Measurements from ENCODE around the gene POMT2.

Gene POMT2, protein sequence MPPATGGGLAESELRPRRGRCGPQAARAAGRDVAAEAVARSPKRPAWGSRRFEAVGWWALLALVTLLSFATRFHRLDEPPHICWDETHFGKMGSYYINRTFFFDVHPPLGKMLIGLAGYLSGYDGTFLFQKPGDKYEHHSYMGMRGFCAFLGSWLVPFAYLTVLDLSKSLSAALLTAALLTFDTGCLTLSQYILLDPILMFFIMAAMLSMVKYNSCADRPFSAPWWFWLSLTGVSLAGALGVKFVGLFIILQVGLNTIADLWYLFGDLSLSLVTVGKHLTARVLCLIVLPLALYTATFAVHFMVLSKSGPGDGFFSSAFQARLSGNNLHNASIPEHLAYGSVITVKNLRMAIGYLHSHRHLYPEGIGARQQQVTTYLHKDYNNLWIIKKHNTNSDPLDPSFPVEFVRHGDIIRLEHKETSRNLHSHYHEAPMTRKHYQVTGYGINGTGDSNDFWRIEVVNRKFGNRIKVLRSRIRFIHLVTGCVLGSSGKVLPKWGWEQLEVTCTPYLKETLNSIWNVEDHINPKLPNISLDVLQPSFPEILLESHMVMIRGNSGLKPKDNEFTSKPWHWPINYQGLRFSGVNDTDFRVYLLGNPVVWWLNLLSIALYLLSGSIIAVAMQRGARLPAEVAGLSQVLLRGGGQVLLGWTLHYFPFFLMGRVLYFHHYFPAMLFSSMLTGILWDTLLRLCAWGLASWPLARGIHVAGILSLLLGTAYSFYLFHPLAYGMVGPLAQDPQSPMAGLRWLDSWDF

GRCh38 chr14:77320238-77320935 lies at the start of gene POMT2:
TSS of gene POMT2 (minus strand) at chr14:77320883. CDS start at chr14:77320681, 202 bp downstream.
- Histone ChIP-seq H3K27ac (ENCODE audit: low read depth, low read length) (peak within 1 kb of the TSS; percentile 92), H3K9me3 (ENCODE audit: control insufficient read depth, insufficient read depth, low read length) (no peaks in the 10 kb centered on the region), H3K36me3 (ENCODE audit: control insufficient read depth, low read length) (peaks cover 4% of the 10 kb centered on the region), H4K20me1 (ENCODE audit: control insufficient read depth, insufficient read depth, low read depth, low read length) (0 out of 2 replicates have a peak, but pooled peaks cover 3% of the 10 kb centered on the region), H3K27me3 (ENCODE audit: control insufficient read depth, low read length) (no peaks in the 10 kb centered on the region), H3K9me2 (replicated peaks; ENCODE audit: control insufficient read depth, low read length) (no peaks in the 10 kb centered on the region), H3K4me1 (ENCODE audit: control insufficient read depth, low read length) (peaks cover 24% of the 10 kb centered on the region), H3K79me2 (ENCODE audit: control insufficient read depth, low read length) (peaks cover 28% of the 10 kb centered on the region), H3K4me3 (ENCODE audit: low read length) (peak within 1 kb of the TSS; percentile 90), H3K4me2 (ENCODE audit: low read length) (peak within 1 kb of the TSS; percentile 100), H3F3A (ENCODE audit: control insufficient read depth, insufficient read depth) (peaks cover 5% of the 10 kb centered on the region; the same call in 1 of the 2 replicates)
- TF ChIP-seq EZH2phosphoT487 (IDR thresholded peaks at IDR 0.05; ENCODE audit: borderline replicate concordance, low read length): no peak
- peak; percentile 56 for TF ChIP-seq CTCF (IDR thresholded peaks at IDR 0.05; ENCODE audit: low read depth, low read length, poor library complexity, severe bottlenecking)

DNA sequence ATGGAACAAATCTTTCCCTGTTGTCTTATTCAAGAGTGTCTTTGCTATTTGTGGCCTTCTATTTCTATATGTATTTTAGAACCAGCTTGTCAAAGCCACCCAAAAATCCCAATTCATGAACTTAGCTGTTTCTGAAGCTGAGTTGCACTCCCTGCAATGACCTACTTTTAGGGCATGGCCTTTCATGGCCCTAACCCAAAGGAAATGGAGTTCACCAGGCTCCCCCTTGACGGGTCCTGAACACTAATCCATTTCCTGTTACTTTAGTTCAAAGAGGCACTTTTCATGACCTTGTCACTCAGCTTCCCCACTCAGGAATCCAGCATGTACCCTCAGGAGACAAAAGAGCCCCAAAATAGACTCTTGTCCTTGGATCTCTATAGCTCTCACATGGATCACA lies 48.6 kb upstream of the POMT2 start:
- Histone ChIP-seq H3K27me3 (ENCODE audit: control insufficient read depth, low read length) (no peaks in the 10 kb centered on the region), H3K36me3 (ENCODE audit: control insufficient read depth, low read length) (peaks cover 58% of the 10 kb centered on the region), H3K27ac (ENCODE audit: low read depth, low read length) (peak overlapping the region; percentile 6; the same call in 1 of the 2 replicates), H3K4me2 (ENCODE audit: low read length) (peak overlapping the region; percentile 39), H3K9me3 (ENCODE audit: control insufficient read depth, insufficient read depth, low read length) (no peaks in the 10 kb centered on the region), H3K79me2 (ENCODE audit: control insufficient read depth, low read length) (peaks cover 89% of the 10 kb centered on the region), H3F3A (ENCODE audit: control insufficient read depth, insufficient read depth) (peaks cover 27% of the 10 kb centered on the region), H3K9me2 (replicated peaks; ENCODE audit: control insufficient read depth, low read length) (no peaks in the 10 kb centered on the region), H4K20me1 (ENCODE audit: control insufficient read depth, insufficient read depth, low read depth, low read length) (no peaks in the 10 kb centered on the region), H3K4me3 (ENCODE audit: low read length) (peak overlapping the region; percentile 10), H3K4me1 (ENCODE audit: control insufficient read depth, low read length) (peaks cover 94% of the 10 kb centered on the region)
- TF ChIP-seq EZH2phosphoT487 (IDR thresholded peaks at IDR 0.05; ENCODE audit: borderline replicate concordance, low read length) (no peak), CTCF (IDR thresholded peaks at IDR 0.05; ENCODE audit: low read depth, low read length, poor library complexity, severe bottlenecking) (no peak)

DNA sequence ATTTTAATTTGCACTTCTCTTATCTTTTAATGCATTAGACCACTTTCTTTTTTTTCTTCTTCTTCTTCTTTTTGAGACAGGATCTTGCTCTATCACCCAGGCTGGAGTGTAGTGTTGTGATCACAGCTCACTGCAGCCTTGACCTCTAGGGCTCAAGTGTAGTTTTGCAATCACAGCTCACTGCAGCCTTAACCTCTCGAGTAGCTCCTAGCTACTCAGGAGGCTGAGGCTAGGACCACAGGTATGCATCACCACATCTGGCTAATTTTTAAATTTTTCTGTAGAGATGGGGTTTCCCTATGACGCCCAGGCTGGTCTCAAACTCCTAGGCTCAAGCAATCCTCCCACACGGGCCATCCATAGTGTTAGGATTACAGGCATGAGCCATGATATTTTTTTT lies 43.5 kb upstream of the POMT2 start:
- TF ChIP-seq EZH2phosphoT487 (IDR thresholded peaks at IDR 0.05; ENCODE audit: borderline replicate concordance, low read length): no peak
- TF ChIP-seq CTCF (IDR thresholded peaks at IDR 0.05; ENCODE audit: low read depth, low read length, poor library complexity, severe bottlenecking): no peak
- Histone ChIP-seq H3K36me3 (ENCODE audit: control insufficient read depth, low read length) (peaks cover 66% of the 10 kb centered on the region), H3K4me1 (ENCODE audit: control insufficient read depth, low read length) (peaks cover 94% of the 10 kb centered on the region), H3K27me3 (ENCODE audit: control insufficient read depth, low read length) (no peaks in the 10 kb centered on the region), H4K20me1 (ENCODE audit: control insufficient read depth, insufficient read depth, low read depth, low read length) (no peaks in the 10 kb centered on the region), H3K9me3 (ENCODE audit: control insufficient read depth, insufficient read depth, low read length) (peaks cover 9% of the 10 kb centered on the region), H3F3A (ENCODE audit: control insufficient read depth, insufficient read depth) (no peaks in the 10 kb centered on the region; the same call in 1 of the 2 replicates), H3K79me2 (ENCODE audit: control insufficient read depth, low read length) (peaks cover 97% of the 10 kb centered on the region), H3K9me2 (replicated peaks; ENCODE audit: control insufficient read depth, low read length) (no peaks in the 10 kb centered on the region), H3K27ac (ENCODE audit: low read depth, low read length) (no peak overlapping the region), H3K4me2 (ENCODE audit: low read length) (no peak overlapping the region), H3K4me3 (ENCODE audit: low read length) (no peak overlapping the region)
